Transverse colon (tissue), 4 donors: Measurements from ENCODE around the gene RIC8A.

Experiments
- EP300 ChIP-seq: sonication (generic); formaldehyde crosslinking; IDR thresholded peaks from one replicate; pipeline ENCODE4 v1.6.1; 2017; ENCODE audit warnings: antibody characterized with exemption, low read depth
- POLR2AphosphoS5 ChIP-seq, 3 donors: sonication (generic); formaldehyde crosslinking; IDR thresholded peaks; one replicate each; pipeline ENCODE4 v1.6.1; 2016; ENCODE audit warnings: antibody characterized with exemption in 3 of 3
- TF ChIP-seq, protein P1 (sequence below), 5 experiments: fragments of 200-600 bp in 3 of 5; fragments of 450-650 bp in 2 of 5; sonication (generic) in 3 of 5; IDR thresholded peaks; 1 replicate in 2 of 5; 2 replicates in 3 of 5; pipeline ENCODE4 v1.5.1; 2016 to 2017; ENCODE audit warnings: antibody characterized with exemption in 5 of 5, inconsistent platforms in 3 of 5, mild to moderate bottlenecking in 2 of 5, moderate library complexity in 1 of 5

- TF ChIP-seq, protein P1, sequence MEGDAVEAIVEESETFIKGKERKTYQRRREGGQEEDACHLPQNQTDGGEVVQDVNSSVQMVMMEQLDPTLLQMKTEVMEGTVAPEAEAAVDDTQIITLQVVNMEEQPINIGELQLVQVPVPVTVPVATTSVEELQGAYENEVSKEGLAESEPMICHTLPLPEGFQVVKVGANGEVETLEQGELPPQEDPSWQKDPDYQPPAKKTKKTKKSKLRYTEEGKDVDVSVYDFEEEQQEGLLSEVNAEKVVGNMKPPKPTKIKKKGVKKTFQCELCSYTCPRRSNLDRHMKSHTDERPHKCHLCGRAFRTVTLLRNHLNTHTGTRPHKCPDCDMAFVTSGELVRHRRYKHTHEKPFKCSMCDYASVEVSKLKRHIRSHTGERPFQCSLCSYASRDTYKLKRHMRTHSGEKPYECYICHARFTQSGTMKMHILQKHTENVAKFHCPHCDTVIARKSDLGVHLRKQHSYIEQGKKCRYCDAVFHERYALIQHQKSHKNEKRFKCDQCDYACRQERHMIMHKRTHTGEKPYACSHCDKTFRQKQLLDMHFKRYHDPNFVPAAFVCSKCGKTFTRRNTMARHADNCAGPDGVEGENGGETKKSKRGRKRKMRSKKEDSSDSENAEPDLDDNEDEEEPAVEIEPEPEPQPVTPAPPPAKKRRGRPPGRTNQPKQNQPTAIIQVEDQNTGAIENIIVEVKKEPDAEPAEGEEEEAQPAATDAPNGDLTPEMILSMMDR (IDR thresholded peaks at IDR 0.05) = no peak
- TF ChIP-seq POLR2AphosphoS5 (IDR thresholded peaks at IDR 0.05) (no peak), EP300 (no peak)
Observed at GRCh38 chr11:225734-226453, 18.4 kb downstream of the RIC8A start.
